Measurements from ENCODE around the gene METTL9. TPM values are rescaled to one million over a fixed set of nuclear protein-coding genes. Genes with fewer than 3 reads are reported as not detected.
"Not testable (repeated sequence)": the region's sequence is repeated elsewhere in the genome, so short reads cannot be mapped to it uniquely, and the experiment has no call there.

The METTL9 gene
- total RNA-seq, 2 donors from 2014 or later, result 83.7 to 90.6 TPM

- TF ChIP-seq, protein P1, sequence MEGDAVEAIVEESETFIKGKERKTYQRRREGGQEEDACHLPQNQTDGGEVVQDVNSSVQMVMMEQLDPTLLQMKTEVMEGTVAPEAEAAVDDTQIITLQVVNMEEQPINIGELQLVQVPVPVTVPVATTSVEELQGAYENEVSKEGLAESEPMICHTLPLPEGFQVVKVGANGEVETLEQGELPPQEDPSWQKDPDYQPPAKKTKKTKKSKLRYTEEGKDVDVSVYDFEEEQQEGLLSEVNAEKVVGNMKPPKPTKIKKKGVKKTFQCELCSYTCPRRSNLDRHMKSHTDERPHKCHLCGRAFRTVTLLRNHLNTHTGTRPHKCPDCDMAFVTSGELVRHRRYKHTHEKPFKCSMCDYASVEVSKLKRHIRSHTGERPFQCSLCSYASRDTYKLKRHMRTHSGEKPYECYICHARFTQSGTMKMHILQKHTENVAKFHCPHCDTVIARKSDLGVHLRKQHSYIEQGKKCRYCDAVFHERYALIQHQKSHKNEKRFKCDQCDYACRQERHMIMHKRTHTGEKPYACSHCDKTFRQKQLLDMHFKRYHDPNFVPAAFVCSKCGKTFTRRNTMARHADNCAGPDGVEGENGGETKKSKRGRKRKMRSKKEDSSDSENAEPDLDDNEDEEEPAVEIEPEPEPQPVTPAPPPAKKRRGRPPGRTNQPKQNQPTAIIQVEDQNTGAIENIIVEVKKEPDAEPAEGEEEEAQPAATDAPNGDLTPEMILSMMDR (IDR thresholded peaks at IDR 0.05), result no peak
- Histone ChIP-seq H3K9ac (ENCODE audit: low read depth in 2 of 2, low read length in 2 of 2) (no peak overlapping the region), H3K27ac (no peak overlapping the region), H3K4me1 (no peaks in the 10 kb centered on the region), H3K9me3 (no peaks in the 10 kb centered on the region), H3K36me3 (no peaks in the 10 kb centered on the region), H3K4me3 (no peak overlapping the region), H3K27me3 (no peaks in the 10 kb centered on the region)
- intact Hi-C loops (cut with DNase I), result no loop called here
- DNase-seq, result no peak
Measured at GRCh38 chr16:21689107-21689506, 89.7 kb downstream of the METTL9 start.

GRCh38 chr16:21690967-21691366 lies 91.6 kb downstream of the METTL9 start:
- H3K27me3 ChIP-seq; intact Hi-C loops (cut with DNase I); H3K27ac ChIP-seq; H3K4me3 ChIP-seq; H3K9ac ChIP-seq (ENCODE audit: low read depth in 2 of 2, low read length in 2 of 2); H3K4me1 ChIP-seq; DNase-seq; H3K9me3 ChIP-seq; H3K36me3 ChIP-seq: not testable (repeated sequence)

- TF ChIP-seq, protein P1 (IDR thresholded peaks at IDR 0.05), result no peak
Measured at GRCh38 chr16:21694609-21695008, 95.2 kb downstream of the METTL9 start.

DNA sequence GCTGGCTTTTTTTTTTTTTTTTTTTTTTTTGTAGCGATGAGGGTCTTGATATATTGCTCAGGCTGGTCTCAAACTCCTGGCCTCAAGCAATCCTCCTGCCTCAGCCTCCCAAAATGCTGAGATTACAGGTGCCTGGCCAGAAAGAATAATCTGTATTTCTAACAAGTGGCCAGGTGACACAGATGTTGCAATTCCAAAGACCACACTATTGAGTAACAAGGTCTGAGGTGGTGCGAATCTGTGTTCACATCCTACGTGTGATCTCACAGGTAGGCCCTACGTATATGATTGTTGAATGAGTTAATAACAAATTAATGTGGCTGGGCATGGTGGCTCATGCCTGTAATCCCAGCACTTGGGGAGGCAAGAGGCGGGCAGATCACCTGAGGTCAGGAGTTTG lies 97.7 kb downstream of the METTL9 start:
- intact Hi-C loops (cut with DNase I), result no loop called here
- H3K4me1 ChIP-seq, result no peaks in the 10 kb centered on the region
- TF ChIP-seq, protein P1 (IDR thresholded peaks at IDR 0.05), result no peak
- H3K27ac ChIP-seq, result no peak overlapping the region
- DNase-seq, result no peak
- H3K4me3 ChIP-seq, result no peak overlapping the region
- no peaks in the 10 kb centered on the region for H3K9me3 ChIP-seq
- no peak overlapping the region for H3K9ac ChIP-seq (ENCODE audit: low read depth in 2 of 2, low read length in 2 of 2)
- no peaks in the 10 kb centered on the region for H3K27me3 ChIP-seq
- H3K36me3 ChIP-seq, result no peaks in the 10 kb centered on the region

More at GRCh38 chr16:21694609-21695008, 95.2 kb downstream of the METTL9 start:
- H3K27ac ChIP-seq, result no peak overlapping the region
- no peak overlapping the region for H3K4me3 ChIP-seq
- H3K9ac ChIP-seq (ENCODE audit: low read depth in 2 of 2, low read length in 2 of 2), result no peak overlapping the region
- no peaks in the 10 kb centered on the region for H3K4me1 ChIP-seq
- H3K36me3 ChIP-seq, result no peaks in the 10 kb centered on the region
- intact Hi-C loops (cut with DNase I), result no loop called here
- no peak for DNase-seq
- no peaks in the 10 kb centered on the region for H3K27me3 ChIP-seq
- no peaks in the 10 kb centered on the region for H3K9me3 ChIP-seq

- Histone ChIP-seq H3K36me3 (no peaks in the 10 kb centered on the region), H3K4me3 (no peak overlapping the region), H3K9me3 (no peaks in the 10 kb centered on the region), H3K27ac (no peak overlapping the region), H3K4me1 (no peaks in the 10 kb centered on the region), H3K9ac (ENCODE audit: low read depth in 2 of 2, low read length in 2 of 2) (no peak overlapping the region), H3K27me3 (no peaks in the 10 kb centered on the region)
- intact Hi-C loops (cut with DNase I), result no loop called here
- DNase-seq, result no peak
- TF ChIP-seq, protein P1 (IDR thresholded peaks at IDR 0.05), result no peak
Measured at GRCh38 chr16:21698169-21699032, 99.0 kb downstream of the METTL9 start.

DNA sequence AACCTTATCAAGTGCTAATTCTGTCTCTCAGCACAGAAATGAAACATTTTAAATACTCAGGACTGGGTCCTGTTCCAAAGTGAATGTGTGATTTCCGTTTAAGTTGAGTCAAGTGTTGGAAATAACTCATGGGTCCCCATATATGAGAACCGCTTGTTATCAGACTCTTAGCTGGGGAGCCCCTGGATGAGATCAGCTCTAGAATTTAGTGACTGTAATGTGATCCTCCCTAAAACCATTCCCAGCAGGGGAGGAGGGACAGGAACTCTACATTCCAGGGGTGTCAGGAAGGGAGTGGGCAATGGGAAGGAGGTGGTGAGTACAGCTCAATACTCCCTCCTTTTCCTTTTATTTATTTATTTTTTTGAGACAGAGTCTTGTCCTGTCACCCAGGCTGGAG lies 101.9 kb downstream of the METTL9 start:
- Histone ChIP-seq H3K36me3 (no peaks in the 10 kb centered on the region), H3K4me3 (no peak overlapping the region), H3K9ac (ENCODE audit: low read depth in 2 of 2, low read length in 2 of 2) (no peak overlapping the region), H3K27me3 (no peaks in the 10 kb centered on the region), H3K9me3 (no peaks in the 10 kb centered on the region), H3K4me1 (no peaks in the 10 kb centered on the region), H3K27ac (no peak overlapping the region)
- intact Hi-C loops (cut with DNase I), result no loop called here
- no peak for DNase-seq
- TF ChIP-seq, protein P1 (IDR thresholded peaks at IDR 0.05), result no peak
